Activated T-cell treated with anti-CD3 and anti-CD28 coated beads, Interleukin-2, amount 50 U/mL, for 24 hours (primary cell): ENCODE data around the gene ZNF92.
"Not testable (repeated sequence)": the region's sequence is repeated elsewhere in the genome, so short reads cannot be mapped to it uniquely, and the experiment has no call there.

ENCODE experiments used
- DNase-seq: peaks from one replicate; pipeline ENCODE4 v3.0.0-alpha.2; 2020
- H3K27ac Mint-ChIP-seq: 2 replicates; pipeline ENCODE4 v1.8.0; 2020; ENCODE audit warnings: mild to moderate bottlenecking, mixed read lengths
- H3K27me3 Mint-ChIP-seq: 2 replicates; pipeline ENCODE4 v1.8.0; 2020; ENCODE audit warnings: mixed read lengths
- H3K36me3 Mint-ChIP-seq: 2 replicates; pipeline ENCODE4 v1.8.0; 2020; ENCODE audit warnings: low read depth, mixed read lengths
- H3K4me1 Mint-ChIP-seq: 2 replicates; pipeline ENCODE4 v1.8.0; 2020; ENCODE audit warnings: low read depth, mixed read lengths
- H3K4me3 Mint-ChIP-seq: 2 replicates; pipeline ENCODE4 v1.8.0; 2020; ENCODE audit warnings: mild to moderate bottlenecking, moderate library complexity, mixed read lengths
- H3K9me3 Mint-ChIP-seq: 2 replicates; pipeline ENCODE4 v1.8.0; 2020; ENCODE audit warnings: mixed read lengths

Gene ZNF92

DNA sequence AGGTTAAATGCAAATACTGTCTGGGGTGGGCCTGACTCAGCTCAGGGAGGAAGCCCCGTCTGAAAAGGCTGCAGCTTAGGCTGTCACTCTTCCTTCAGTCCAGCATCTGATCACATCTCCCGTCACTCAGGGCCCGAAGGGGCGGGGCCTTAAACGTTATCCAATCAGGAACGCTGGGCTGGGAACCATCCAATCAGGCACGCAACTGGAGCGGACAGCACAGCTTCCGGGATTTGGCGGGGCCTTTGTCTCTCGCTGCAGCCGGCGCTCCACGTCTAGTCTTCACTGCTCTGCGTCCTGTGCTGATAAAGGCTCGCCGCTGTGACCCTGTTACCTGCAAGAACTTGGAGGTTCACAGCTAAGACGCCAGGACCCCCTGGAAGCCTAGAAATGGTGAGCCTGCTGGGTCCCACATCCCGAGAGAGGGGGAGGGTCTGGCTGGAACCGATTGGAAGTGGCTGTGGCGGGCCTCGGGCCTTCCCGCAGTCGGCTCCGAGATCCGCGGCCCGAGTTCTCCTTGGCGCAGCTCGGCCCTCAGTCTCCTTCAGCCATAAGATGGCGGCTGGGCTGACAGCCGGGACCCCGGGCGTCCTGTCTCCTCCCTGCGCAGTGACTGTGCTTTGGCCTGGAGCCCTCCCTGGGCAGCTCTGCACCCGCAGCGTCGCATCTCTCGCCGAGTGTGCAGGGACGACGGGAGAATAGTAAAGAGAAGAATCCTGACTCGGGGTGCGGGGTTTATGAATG lies at the start of gene ZNF92:
Gene ZNF92, plus strand, starts transcription at position 248 of the 744 bp plus-strand sequence. Its CDS starts 143 bp downstream, at position 391.
- H3K36me3 Mint-ChIP-seq = peaks cover 52% of the 10 kb centered on the region
- no peaks in the 10 kb centered on the region for H3K27me3 Mint-ChIP-seq
- peak; percentile 96 for DNase-seq
- H3K27ac Mint-ChIP-seq = peak within 1 kb of the TSS; percentile 95
- peak within 1 kb of the TSS; percentile 96 for H3K4me3 Mint-ChIP-seq
- no peaks in the 10 kb centered on the region for H3K9me3 Mint-ChIP-seq
- H3K4me1 Mint-ChIP-seq = peaks cover 40% of the 10 kb centered on the region

- H3K27ac Mint-ChIP-seq = no peak overlapping the region
- no peaks in the 10 kb centered on the region for H3K27me3 Mint-ChIP-seq
- no peak for DNase-seq
- H3K4me3 Mint-ChIP-seq = no peak overlapping the region
- no peaks in the 10 kb centered on the region for H3K9me3 Mint-ChIP-seq
- H3K4me1 Mint-ChIP-seq = peaks cover 4% of the 10 kb centered on the region
- no peaks in the 10 kb centered on the region for H3K36me3 Mint-ChIP-seq
Measured at GRCh38 chr7:65325793-65326432, 47.7 kb upstream of the ZNF92 start.

- Mint-ChIP-seq H3K4me3 (no peak overlapping the region), H3K9me3 (no peaks in the 10 kb centered on the region), H3K4me1 (no peaks in the 10 kb centered on the region), H3K27me3 (peaks cover 5% of the 10 kb centered on the region), H3K36me3 (no peaks in the 10 kb centered on the region), H3K27ac (no peak overlapping the region)
- no peak for DNase-seq
Measured at GRCh38 chr7:65338346-65338745, 35.3 kb upstream of the ZNF92 start.

DNA sequence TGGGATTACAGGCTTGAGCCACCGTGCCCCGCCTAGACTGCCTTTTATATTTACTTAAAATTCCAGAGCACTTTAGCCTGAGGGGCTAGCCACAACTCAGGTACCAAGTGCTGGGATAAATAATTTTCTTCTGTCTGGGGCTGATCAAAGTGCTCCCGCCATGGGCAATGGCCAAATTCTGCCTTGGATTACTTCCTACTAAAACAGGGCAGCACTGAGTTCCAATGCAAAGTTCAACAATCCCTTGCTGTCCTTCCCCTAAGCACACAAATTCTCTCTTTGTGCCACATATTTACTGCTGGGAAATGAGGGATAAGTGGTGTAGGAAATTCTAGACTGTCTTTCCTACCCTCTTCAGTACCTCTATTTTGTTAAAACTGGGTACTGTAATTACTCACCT lies 34.4 kb upstream of the ZNF92 start:
- no peaks in the 10 kb centered on the region for H3K9me3 Mint-ChIP-seq
- DNase-seq = no peak
- peaks cover 5% of the 10 kb centered on the region for H3K27me3 Mint-ChIP-seq
- no peaks in the 10 kb centered on the region for H3K36me3 Mint-ChIP-seq
- H3K4me3 Mint-ChIP-seq = no peak overlapping the region
- no peaks in the 10 kb centered on the region for H3K4me1 Mint-ChIP-seq
- H3K27ac Mint-ChIP-seq = no peak overlapping the region

DNA sequence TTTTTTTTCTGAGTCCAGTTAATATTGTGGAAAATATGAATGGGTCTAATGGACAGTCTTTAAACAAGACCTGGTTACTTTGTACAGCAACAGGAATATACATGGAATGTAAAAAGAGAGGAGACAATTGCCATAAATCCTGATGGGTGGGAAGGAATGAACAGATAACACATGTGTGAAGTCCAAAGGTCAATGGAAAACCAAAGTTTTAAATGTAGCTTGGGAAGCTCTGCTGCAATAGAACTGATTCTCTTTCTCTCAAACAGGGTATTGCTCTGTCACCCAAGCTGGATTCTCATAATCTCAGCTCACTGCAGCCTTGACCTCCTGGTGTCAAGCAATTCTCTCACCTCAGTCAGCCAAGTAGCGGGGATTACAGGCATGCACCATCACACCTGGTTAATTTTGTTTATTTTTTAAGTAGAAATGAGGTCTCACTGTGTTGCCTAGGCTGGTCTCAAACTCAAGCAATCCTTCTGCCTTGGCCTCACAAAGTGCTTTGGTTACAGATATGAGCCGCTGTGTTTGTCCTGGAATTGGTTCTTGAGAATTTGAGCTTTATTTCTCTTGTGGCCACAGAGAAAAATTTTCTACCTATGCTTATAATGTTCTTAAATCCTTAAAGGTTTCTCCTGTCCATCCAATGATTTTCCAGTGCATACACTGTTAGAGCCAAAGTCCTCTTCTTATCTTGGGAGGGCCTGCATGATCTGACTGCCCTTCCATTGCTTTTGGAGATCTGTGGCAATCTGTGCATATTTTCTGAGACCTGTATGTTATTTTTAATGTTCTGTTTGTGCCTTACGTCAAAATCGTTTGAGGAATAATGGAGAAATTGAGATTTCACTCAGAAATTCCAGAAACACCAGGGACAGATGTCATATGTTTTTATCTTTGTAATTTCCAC lies 30.7 kb upstream of the ZNF92 start:
- Mint-ChIP-seq H3K27me3 (peaks cover 13% of the 10 kb centered on the region), H3K27ac (no peak overlapping the region), H3K4me1 (no peaks in the 10 kb centered on the region), H3K9me3 (no peaks in the 10 kb centered on the region), H3K36me3 (no peaks in the 10 kb centered on the region), H3K4me3 (no peak overlapping the region)
- no peak for DNase-seq

GRCh38 chr7:65344541-65344940 lies 29.1 kb upstream of the ZNF92 start:
- H3K36me3 Mint-ChIP-seq, H3K4me1 Mint-ChIP-seq, DNase-seq, H3K27ac Mint-ChIP-seq, H3K4me3 Mint-ChIP-seq, H3K9me3 Mint-ChIP-seq: not testable (repeated sequence)
- H3K27me3 Mint-ChIP-seq = peaks cover 16% of the 10 kb centered on the region

- Mint-ChIP-seq H3K4me1 (no peaks in the 10 kb centered on the region), H3K27ac (no peak overlapping the region), H3K4me3 (no peak overlapping the region), H3K27me3 (peaks cover 22% of the 10 kb centered on the region), H3K9me3 (no peaks in the 10 kb centered on the region), H3K36me3 (no peaks in the 10 kb centered on the region)
- no peak for DNase-seq
Measured at GRCh38 chr7:65354263-65354662, 19.4 kb upstream of the ZNF92 start.

GRCh38 chr7:65369843-65370242 lies 3.8 kb upstream of the ZNF92 start:
- no peaks in the 10 kb centered on the region for H3K27me3 Mint-ChIP-seq
- no peak overlapping the region for H3K27ac Mint-ChIP-seq
- H3K9me3 Mint-ChIP-seq = no peaks in the 10 kb centered on the region
- peaks cover 12% of the 10 kb centered on the region for H3K36me3 Mint-ChIP-seq
- peaks cover 9% of the 10 kb centered on the region for H3K4me1 Mint-ChIP-seq
- no peak overlapping the region for H3K4me3 Mint-ChIP-seq
- DNase-seq = no peak

- H3K27me3 Mint-ChIP-seq = no peaks in the 10 kb centered on the region
- no peak overlapping the region for H3K4me3 Mint-ChIP-seq
- no peak overlapping the region for H3K27ac Mint-ChIP-seq
- H3K36me3 Mint-ChIP-seq = peaks cover 29% of the 10 kb centered on the region
- DNase-seq = no peak
- H3K4me1 Mint-ChIP-seq = peaks cover 23% of the 10 kb centered on the region
- no peaks in the 10 kb centered on the region for H3K9me3 Mint-ChIP-seq
Measured at GRCh38 chr7:65371468-65371867, 2.2 kb upstream of the ZNF92 start.

DNA sequence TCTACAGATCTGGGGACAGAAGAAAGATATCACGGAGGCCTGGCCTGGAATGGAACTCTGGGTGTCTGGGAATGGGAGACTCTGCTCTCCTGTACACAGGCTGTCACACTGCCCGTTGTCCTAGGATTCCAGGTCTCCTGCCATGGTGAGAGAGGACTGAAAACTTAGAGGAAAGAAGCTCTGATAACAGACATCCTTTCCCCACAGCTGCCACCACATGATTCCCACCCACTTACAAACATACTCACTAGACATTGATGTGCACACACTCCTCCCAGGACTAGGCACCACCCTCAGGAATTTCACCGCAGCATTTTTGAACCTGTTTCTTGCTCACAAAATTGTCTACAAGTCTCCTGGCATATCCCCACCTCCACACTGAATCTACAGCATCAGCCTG lies 5.7 kb downstream of the ZNF92 start:
- peaks cover 85% of the 10 kb centered on the region for H3K4me1 Mint-ChIP-seq
- H3K27ac Mint-ChIP-seq = peak overlapping the region; percentile 2
- no peak overlapping the region for H3K4me3 Mint-ChIP-seq
- no peak for DNase-seq
- peaks cover 98% of the 10 kb centered on the region for H3K36me3 Mint-ChIP-seq
- H3K27me3 Mint-ChIP-seq = no peaks in the 10 kb centered on the region
- no peaks in the 10 kb centered on the region for H3K9me3 Mint-ChIP-seq

GRCh38 chr7:65381742-65382141 lies 8.1 kb downstream of the ZNF92 start:
- no peaks in the 10 kb centered on the region for H3K9me3 Mint-ChIP-seq
- peaks cover 96% of the 10 kb centered on the region for H3K36me3 Mint-ChIP-seq
- H3K4me3 Mint-ChIP-seq = no peak overlapping the region
- no peak for DNase-seq
- peaks cover 79% of the 10 kb centered on the region for H3K4me1 Mint-ChIP-seq
- no peak overlapping the region for H3K27ac Mint-ChIP-seq
- H3K27me3 Mint-ChIP-seq = no peaks in the 10 kb centered on the region

- H3K9me3 Mint-ChIP-seq = no peaks in the 10 kb centered on the region
- no peak overlapping the region for H3K27ac Mint-ChIP-seq
- H3K4me1 Mint-ChIP-seq = peaks cover 79% of the 10 kb centered on the region
- peaks cover 94% of the 10 kb centered on the region for H3K36me3 Mint-ChIP-seq
- H3K27me3 Mint-ChIP-seq = no peaks in the 10 kb centered on the region
- no peak overlapping the region for H3K4me3 Mint-ChIP-seq
- no peak for DNase-seq
Measured at GRCh38 chr7:65382452-65382851, 8.8 kb downstream of the ZNF92 start.

- DNase-seq = no peak
- peaks cover 92% of the 10 kb centered on the region for H3K36me3 Mint-ChIP-seq
- no peak overlapping the region for H3K27ac Mint-ChIP-seq
- no peaks in the 10 kb centered on the region for H3K27me3 Mint-ChIP-seq
- no peak overlapping the region for H3K4me3 Mint-ChIP-seq
- peaks cover 7% of the 10 kb centered on the region for H3K9me3 Mint-ChIP-seq
- peaks cover 37% of the 10 kb centered on the region for H3K4me1 Mint-ChIP-seq
Measured at GRCh38 chr7:65387891-65388290, 14.2 kb downstream of the ZNF92 start.

- peaks cover 91% of the 10 kb centered on the region for H3K36me3 Mint-ChIP-seq
Measured at GRCh38 chr7:65390588-65390987, 16.9 kb downstream of the ZNF92 start.

More at GRCh38 chr7:65390588-65390987, 16.9 kb downstream of the ZNF92 start:
- peaks cover 23% of the 10 kb centered on the region for H3K9me3 Mint-ChIP-seq
- H3K4me3 Mint-ChIP-seq = no peak overlapping the region
- DNase-seq = no peak
- no peak overlapping the region for H3K27ac Mint-ChIP-seq
- no peaks in the 10 kb centered on the region for H3K27me3 Mint-ChIP-seq
- H3K4me1 Mint-ChIP-seq = peaks cover 22% of the 10 kb centered on the region
